Hematopoietic multipotent progenitor cell treated with erythropoietin and hydrocortisone succinate and interleukin-3 and kit ligand, for 6 days (in vitro differentiated cells): Measurements from ENCODE around the gene UBA5.

ENCODE experiments used
- DNase-seq: peaks from one replicate; pipeline ENCODE4 v3.0.0-alpha.2; 2015

UBA5 gene

GRCh38 chr3:132654721-132655120 is 5.4 kb upstream of the UBA5 start:
- DNase-seq = no peak

- no peak for DNase-seq
Observed at GRCh38 chr3:132655471-132655870, 4.7 kb upstream of the UBA5 start.

- no peak for DNase-seq
Observed at GRCh38 chr3:132657869-132658747, 2.0 kb upstream of the UBA5 start.

GRCh38 chr3:132659000-132659364 is 1.1 kb upstream of the UBA5 start:
- no peak for DNase-seq

- peak; percentile 81 for DNase-seq
Observed at GRCh38 chr3:132659365-132660051, 621 bp upstream of the UBA5 start, which contains the start of gene ACAD11. ACAD11 (minus strand) TSS chr3:132659809; CDS start chr3:132659751, 58 bp downstream.

GRCh38 chr3:132660811-132661070 is 612 bp downstream of the UBA5 start:
- DNase-seq = no peak

GRCh38 chr3:132661101-132661500 is 972 bp downstream of the UBA5 start:
- DNase-seq = peak; percentile 50

- no peak for DNase-seq
Observed at GRCh38 chr3:132662212-132662611, 2.1 kb downstream of the UBA5 start.

GRCh38 chr3:132665230-132665745 is 5.2 kb downstream of the UBA5 start:
- no peak for DNase-seq

- DNase-seq = peak; percentile 26
Observed at GRCh38 chr3:132669256-132669777, 9.2 kb downstream of the UBA5 start.

- DNase-seq = no peak
Observed at GRCh38 chr3:132675408-132675807, 15.3 kb downstream of the UBA5 start.

GRCh38 chr3:132679911-132680310 is 19.8 kb downstream of the UBA5 start:
- DNase-seq = no peak

- DNase-seq = no peak
Observed at GRCh38 chr3:132681421-132681820, 21.3 kb downstream of the UBA5 start.

- DNase-seq = no peak
Observed at GRCh38 chr3:132682201-132682600, 22.1 kb downstream of the UBA5 start.

GRCh38 chr3:132690040-132690439 is 29.9 kb downstream of the UBA5 start:
- no peak for DNase-seq

- DNase-seq = no peak
Observed at GRCh38 chr3:132694991-132695390, 34.9 kb downstream of the UBA5 start.

- DNase-seq = no peak
Observed at GRCh38 chr3:132695422-132695821, 35.3 kb downstream of the UBA5 start.

GRCh38 chr3:132703733-132704132 is 43.6 kb downstream of the UBA5 start:
- DNase-seq = no peak

GRCh38 chr3:132709761-132710160 is 49.6 kb downstream of the UBA5 start:
- no peak for DNase-seq

- DNase-seq = no peak
Observed at GRCh38 chr3:132710311-132710710, 50.2 kb downstream of the UBA5 start.

GRCh38 chr3:132713977-132714727 is 54.0 kb downstream of the UBA5 start:
- no peak for DNase-seq

- no peak for DNase-seq
Observed at GRCh38 chr3:132716372-132716771, 56.2 kb downstream of the UBA5 start.

- DNase-seq = peak; percentile 67
Observed at GRCh38 chr3:132720228-132720627, 60.1 kb downstream of the UBA5 start.
